ENCODE results near the gene PPP1R7. TPM values are rescaled to one million over a fixed set of nuclear protein-coding genes. Genes with fewer than 3 reads are reported as not detected.

PPP1R7 gene
- total and polyA plus RNA-seq, 7 donors = 44.0 to 108 (median 72.5) TPM

DNA sequence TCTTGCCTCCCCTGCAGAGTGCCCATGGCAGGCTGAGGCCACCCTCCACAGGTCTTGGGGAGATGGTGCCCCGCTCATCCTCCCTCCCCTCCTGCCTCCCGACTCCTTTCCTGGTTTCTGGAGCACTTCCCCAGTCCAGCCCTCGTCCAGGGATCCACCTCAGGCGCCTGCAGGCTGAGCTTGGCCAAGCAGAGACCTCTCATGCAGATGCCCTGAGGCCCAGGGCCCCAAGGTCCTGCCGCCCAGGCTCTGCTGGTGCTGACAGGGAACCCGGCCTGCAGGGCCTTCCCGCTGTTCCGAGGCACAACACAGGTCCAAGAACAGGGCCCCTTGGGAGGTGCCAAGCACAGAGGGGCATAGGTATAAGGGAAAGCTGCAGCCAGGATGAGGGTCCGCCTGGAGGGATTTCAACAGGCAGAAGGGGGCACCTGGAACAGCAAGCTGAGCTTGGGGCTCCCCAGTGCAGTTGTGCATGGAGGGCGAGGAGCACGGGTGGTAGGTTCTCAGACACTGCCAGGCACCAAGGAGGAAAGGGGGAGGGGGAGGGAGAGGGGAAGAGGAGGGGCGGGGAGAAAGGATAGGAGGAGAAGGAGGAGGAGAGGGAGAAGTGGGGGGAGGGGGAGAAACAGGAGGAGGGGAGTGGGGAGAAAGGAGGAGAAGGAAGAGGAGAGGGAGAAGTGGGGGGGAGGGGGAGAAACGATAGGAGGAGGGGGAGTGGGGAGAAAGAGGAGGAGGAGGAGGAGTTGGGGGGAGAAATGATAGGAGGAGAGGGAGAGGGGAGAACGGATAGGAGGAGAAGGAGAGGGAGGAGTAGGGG, 37.0 kb downstream of the PPP1R7 start:
- Histone ChIP-seq H3K27me3 (ENCODE audit: insufficient read depth in 3 of 3, low read length in 2 of 3) (no peaks in the 10 kb centered on the region), H3K4me1 (no peaks in the 10 kb centered on the region), H3K36me3 (ENCODE audit: insufficient read depth in 1 of 2, low read depth in 1 of 2) (peaks cover 0 to 15% of the 10 kb centered on the region in 2 donors), H3K4me3 (no peak overlapping the region), H3K9me3 (no peaks in the 10 kb centered on the region), H3K27ac (no peak overlapping the region)
- DNase-seq (no peak), ATAC-seq (no peak)
- 52 to 58% (median 55%) methylated on average over 14 of the region's 14 CpGs for WGBS, 3 donors
- TF ChIP-seq, protein P1, sequence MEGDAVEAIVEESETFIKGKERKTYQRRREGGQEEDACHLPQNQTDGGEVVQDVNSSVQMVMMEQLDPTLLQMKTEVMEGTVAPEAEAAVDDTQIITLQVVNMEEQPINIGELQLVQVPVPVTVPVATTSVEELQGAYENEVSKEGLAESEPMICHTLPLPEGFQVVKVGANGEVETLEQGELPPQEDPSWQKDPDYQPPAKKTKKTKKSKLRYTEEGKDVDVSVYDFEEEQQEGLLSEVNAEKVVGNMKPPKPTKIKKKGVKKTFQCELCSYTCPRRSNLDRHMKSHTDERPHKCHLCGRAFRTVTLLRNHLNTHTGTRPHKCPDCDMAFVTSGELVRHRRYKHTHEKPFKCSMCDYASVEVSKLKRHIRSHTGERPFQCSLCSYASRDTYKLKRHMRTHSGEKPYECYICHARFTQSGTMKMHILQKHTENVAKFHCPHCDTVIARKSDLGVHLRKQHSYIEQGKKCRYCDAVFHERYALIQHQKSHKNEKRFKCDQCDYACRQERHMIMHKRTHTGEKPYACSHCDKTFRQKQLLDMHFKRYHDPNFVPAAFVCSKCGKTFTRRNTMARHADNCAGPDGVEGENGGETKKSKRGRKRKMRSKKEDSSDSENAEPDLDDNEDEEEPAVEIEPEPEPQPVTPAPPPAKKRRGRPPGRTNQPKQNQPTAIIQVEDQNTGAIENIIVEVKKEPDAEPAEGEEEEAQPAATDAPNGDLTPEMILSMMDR (IDR thresholded peaks at IDR 0.05) = no peak
- intact Hi-C loops (cut with DNase I) = no loop called here

DNA sequence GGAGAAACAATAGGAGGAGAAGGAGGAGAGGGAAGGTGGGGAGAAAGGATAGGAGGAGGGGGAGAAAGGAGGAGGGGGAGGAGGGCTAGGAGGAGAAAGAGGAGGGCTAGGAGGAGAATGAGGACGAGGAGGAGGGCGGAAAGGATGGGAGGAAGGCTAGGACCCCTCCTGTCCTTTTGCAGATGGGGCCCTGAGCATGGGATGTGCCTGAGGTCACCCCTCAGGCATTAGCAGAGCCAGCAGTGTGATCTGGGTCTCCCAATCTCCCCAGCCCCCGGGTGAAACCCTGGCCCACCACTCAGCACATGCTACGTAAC, 37.6 kb downstream of the PPP1R7 start:
- intact Hi-C loops (cut with DNase I) = no loop called here
- TF ChIP-seq, protein P1 (IDR thresholded peaks at IDR 0.05) = no peak
- H3K27me3 ChIP-seq (ENCODE audit: insufficient read depth in 3 of 3, low read length in 2 of 3) = no peaks in the 10 kb centered on the region
- H3K4me1 ChIP-seq = no peaks in the 10 kb centered on the region
- ATAC-seq = no peak
- H3K36me3 ChIP-seq (ENCODE audit: insufficient read depth in 1 of 2, low read depth in 1 of 2) = peaks cover 0 to 11% of the 10 kb centered on the region in 2 donors
- no peak overlapping the region for H3K4me3 ChIP-seq
- no peak for DNase-seq
- 44 to 63% (median 58%) methylated on average over 4 of the region's 4 CpGs for WGBS, 3 donors
- H3K27ac ChIP-seq = no peak overlapping the region
- no peaks in the 10 kb centered on the region for H3K9me3 ChIP-seq

DNA sequence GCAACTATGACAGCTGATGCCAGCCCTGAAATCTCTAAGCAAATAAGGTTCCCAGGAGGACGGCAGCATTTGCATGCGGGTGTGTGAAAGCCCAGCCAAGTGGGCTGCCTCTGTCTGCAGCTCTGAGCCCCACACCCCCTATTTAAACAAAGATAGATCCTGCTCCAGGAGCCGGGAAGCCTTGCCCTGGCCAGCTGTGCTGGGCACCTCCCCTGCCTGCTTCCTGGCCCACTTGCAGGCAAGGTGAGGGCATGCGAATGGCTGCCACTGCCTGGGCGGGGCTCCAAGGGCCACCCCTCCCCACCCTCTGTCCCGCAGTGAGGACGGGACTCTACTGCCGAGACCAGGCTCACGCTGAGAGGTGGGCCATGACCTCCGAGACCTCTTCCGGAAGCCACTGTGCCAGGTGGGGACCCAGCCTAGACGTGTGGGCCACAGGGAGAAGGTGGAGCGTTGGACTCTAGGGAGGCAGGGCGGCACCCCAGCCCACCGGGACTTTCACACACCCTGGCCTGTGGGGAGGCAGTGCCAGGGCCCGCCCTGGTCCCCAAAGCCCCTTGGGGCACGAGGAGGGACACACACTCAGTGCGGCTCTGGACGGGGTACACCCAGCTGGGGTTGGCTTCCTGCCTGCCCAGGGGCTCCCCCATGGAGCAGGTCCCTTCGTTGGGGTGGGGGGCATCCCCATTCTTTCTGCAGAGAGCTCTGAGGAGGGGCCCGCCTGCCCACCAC, 38.3 kb downstream of the PPP1R7 start, which contains the start of gene ANO7:
ANO7 (plus strand) TSS at position 317 of the 732 bp plus-strand sequence. CDS start 1,387 bp downstream, outside the sequence.
- no peak within 1 kb of the TSS for H3K27ac ChIP-seq
- WGBS, 3 donors = 56 to 58% (median 58%) methylated on average over 19 to 21 of the region's 21 CpGs
- H3K4me1 ChIP-seq = no peaks in the 10 kb centered on the region
- H3K27me3 ChIP-seq (ENCODE audit: insufficient read depth in 3 of 3, low read length in 2 of 3) = no peaks in the 10 kb centered on the region
- H3K9me3 ChIP-seq = no peaks in the 10 kb centered on the region
- no peak for DNase-seq
- ATAC-seq = no peak
- H3K4me3 ChIP-seq = no peak within 1 kb of the TSS
- H3K36me3 ChIP-seq (ENCODE audit: insufficient read depth in 1 of 2, low read depth in 1 of 2) = peaks cover 0 to 4% of the 10 kb centered on the region in 2 donors
- TF ChIP-seq, protein P1 (IDR thresholded peaks at IDR 0.05) = no peak
- intact Hi-C loops (cut with DNase I) = no loop called here

DNA sequence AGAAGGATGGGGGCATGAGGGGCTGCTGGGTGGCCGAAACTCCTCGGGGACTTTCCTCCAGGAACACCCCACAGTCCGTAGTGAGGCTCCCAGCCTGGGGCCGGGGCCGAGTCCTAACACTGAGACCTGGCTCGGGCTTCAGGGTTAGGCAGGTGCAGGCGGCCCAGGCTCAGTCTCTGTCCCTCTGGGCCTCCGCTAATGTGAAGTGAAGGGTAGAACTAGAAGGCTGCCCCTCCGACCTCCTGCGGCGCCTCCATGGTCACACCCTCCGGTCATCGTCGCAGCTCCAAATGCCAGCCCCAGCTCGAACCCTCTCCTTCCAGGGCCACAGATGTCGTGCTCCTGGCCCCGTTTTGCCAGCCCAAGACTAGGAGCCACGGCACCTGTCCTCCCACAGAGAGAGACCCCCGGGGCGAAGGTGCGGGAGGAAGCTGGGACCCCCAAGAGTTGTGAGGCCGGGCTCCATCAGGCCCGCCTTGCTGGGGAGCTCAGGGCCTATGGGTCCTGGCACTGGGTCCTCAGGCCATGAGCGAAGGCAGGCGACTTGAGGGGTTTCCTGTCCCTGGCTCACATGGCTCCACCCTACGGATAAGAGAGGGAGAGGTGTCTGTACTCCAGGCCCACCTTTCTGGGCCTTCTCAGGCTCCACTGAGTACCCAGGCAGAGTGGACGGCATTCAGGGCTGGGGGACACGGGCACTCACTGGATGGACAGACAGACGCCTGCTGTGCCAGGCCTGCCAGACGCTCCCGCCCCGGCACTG, 39.0 kb downstream of the PPP1R7 start:
- ATAC-seq = no peak

More for the DNA sequence above, 39.0 kb downstream of the PPP1R7 start:
- Histone ChIP-seq H3K4me1 (no peaks in the 10 kb centered on the region), H3K27ac (no peak overlapping the region), H3K36me3 (ENCODE audit: insufficient read depth in 1 of 2, low read depth in 1 of 2) (no peaks in the 10 kb centered on the region), H3K9me3 (no peaks in the 10 kb centered on the region), H3K4me3 (no peak overlapping the region), H3K27me3 (ENCODE audit: insufficient read depth in 3 of 3, low read length in 2 of 3) (no peaks in the 10 kb centered on the region)
- intact Hi-C loops (cut with DNase I) = no loop called here
- TF ChIP-seq, protein P1 (IDR thresholded peaks at IDR 0.05) = no peak
- no peak for DNase-seq
- WGBS, 3 donors = 88 to 90% (median 88%) methylated on average over 30 to 32 of the region's 32 CpGs

Measured in psoas muscle (tissue), 8 donors.